Neural progenitor cell (in vitro differentiated cells): ENCODE results near the gene SNTA1. TPM values are rescaled to one million over a fixed set of nuclear protein-coding genes. Genes with fewer than 3 reads are reported as not detected.
"Not testable (repeated sequence)": the region's sequence is repeated elsewhere in the genome, so short reads cannot be mapped to it uniquely, and the experiment has no call there.

Experiments
- DNase-seq: peaks from one replicate; pipeline ENCODE4 v3.0.0-alpha.2; 2016; ENCODE audit warnings: low spot score
- H2AFZ ChIP-seq: fragments of 200-600 bp; sonication (generic); replicated peaks from 2 replicates; pipeline ENCODE4 v1.6.1; 2016; ENCODE audit warnings: antibody characterized with exemption
- H3F3A ChIP-seq: fragments of 200-600 bp; sonication (generic); 2 replicates; pipeline ENCODE4 v1.6.1; 2016; ENCODE audit warnings: antibody characterized with exemption, low read depth
- H3K27ac ChIP-seq: fragments of 200-600 bp; sonication (generic); 2 replicates; pipeline ENCODE4 v1.5.1; 2016; ENCODE audit warnings: mild to moderate bottlenecking
- H3K27me3 ChIP-seq: fragments of 200-600 bp; sonication (generic); 2 replicates; pipeline ENCODE4 v1.6.1; 2016; ENCODE audit warnings: mild to moderate bottlenecking, moderate library complexity
- H3K36me3 ChIP-seq: fragments of 200-600 bp; sonication (generic); 2 replicates; pipeline ENCODE4 v1.5.1; 2016
- H3K4me1 ChIP-seq: fragments of 200-600 bp; sonication (generic); 2 replicates; pipeline ENCODE4 v1.6.1; 2016; ENCODE audit warnings: mixed run types
- H3K4me2 ChIP-seq: fragments of 200-600 bp; sonication (generic); 2 replicates; pipeline ENCODE4 v1.6.1; 2016
- H3K4me3 ChIP-seq: fragments of 200-600 bp; sonication (generic); 2 replicates; pipeline ENCODE4 v1.5.1; 2016
- H3K79me2 ChIP-seq: fragments of 200-600 bp; sonication (generic); 2 replicates; pipeline ENCODE4 v1.6.1; 2016; ENCODE audit warnings: low read depth
- H3K9ac ChIP-seq: fragments of 200-600 bp; sonication (generic); 2 replicates; pipeline ENCODE4 v1.6.1; 2016
- H3K9me3 ChIP-seq: fragments of 200-600 bp; sonication (generic); 2 replicates; pipeline ENCODE4 v1.5.1; 2016; ENCODE audit warnings: low read depth
- H4K20me1 ChIP-seq: fragments of 200-600 bp; sonication (generic); 2 replicates; pipeline ENCODE4 v1.6.1; 2016; ENCODE audit warnings: low read depth
- H3K27ac Mint-ChIP-seq: 3 replicates; pipeline ENCODE4 v1.8.0; 2021; ENCODE audit warnings: mixed read lengths
- H3K27me3 Mint-ChIP-seq: 2 replicates; pipeline ENCODE4 v1.8.0; 2022; ENCODE audit warnings: low read depth, mild to moderate bottlenecking, inconsistent platforms, moderate library complexity, mixed read lengths; ENCODE audit not compliant: insufficient read depth
- H3K36me3 Mint-ChIP-seq: 3 replicates; pipeline ENCODE4 v1.8.0; 2021; ENCODE audit warnings: mixed read lengths
- H3K4me1 Mint-ChIP-seq: 3 replicates; pipeline ENCODE4 v1.8.0; 2021; ENCODE audit warnings: mixed read lengths
- H3K4me3 Mint-ChIP-seq: 3 replicates; pipeline ENCODE4 v1.8.0; 2021; ENCODE audit warnings: mild to moderate bottlenecking, moderate library complexity, mixed read lengths
- H3K9me3 Mint-ChIP-seq: 3 replicates; pipeline ENCODE4 v1.8.0; 2020; ENCODE audit warnings: mixed read lengths
- CTCF ChIP-seq: fragments of 200-600 bp; sonication (generic); IDR thresholded peaks from 2 replicates; pipeline ENCODE4 v1.5.1; 2017; ENCODE audit warnings: antibody characterized with exemption, mild to moderate bottlenecking
- EZH2 ChIP-seq: fragments of 200-600 bp; sonication (generic); IDR thresholded peaks from 2 replicates; pipeline ENCODE4 v1.6.1; 2017; ENCODE audit warnings: antibody characterized with exemption, mild to moderate bottlenecking, moderate library complexity
- EZH2phosphoT487 ChIP-seq: fragments of 200-600 bp; sonication (generic); IDR thresholded peaks from 2 replicates; pipeline ENCODE4 v1.6.1; 2017; ENCODE audit warnings: antibody characterized with exemption
- total RNA-seq: library from RNA; depleted of rRNA; stranded (reverse); fragments of >200 nt; gene quantifications from 2 replicates; pipeline ENCODE4 v1.2.3, GENCODE V29; 2015; ENCODE audit warnings: low replicate concordance

Gene SNTA1
- total RNA-seq, 1 donor from 2014 or later = 6.3 TPM

DNA sequence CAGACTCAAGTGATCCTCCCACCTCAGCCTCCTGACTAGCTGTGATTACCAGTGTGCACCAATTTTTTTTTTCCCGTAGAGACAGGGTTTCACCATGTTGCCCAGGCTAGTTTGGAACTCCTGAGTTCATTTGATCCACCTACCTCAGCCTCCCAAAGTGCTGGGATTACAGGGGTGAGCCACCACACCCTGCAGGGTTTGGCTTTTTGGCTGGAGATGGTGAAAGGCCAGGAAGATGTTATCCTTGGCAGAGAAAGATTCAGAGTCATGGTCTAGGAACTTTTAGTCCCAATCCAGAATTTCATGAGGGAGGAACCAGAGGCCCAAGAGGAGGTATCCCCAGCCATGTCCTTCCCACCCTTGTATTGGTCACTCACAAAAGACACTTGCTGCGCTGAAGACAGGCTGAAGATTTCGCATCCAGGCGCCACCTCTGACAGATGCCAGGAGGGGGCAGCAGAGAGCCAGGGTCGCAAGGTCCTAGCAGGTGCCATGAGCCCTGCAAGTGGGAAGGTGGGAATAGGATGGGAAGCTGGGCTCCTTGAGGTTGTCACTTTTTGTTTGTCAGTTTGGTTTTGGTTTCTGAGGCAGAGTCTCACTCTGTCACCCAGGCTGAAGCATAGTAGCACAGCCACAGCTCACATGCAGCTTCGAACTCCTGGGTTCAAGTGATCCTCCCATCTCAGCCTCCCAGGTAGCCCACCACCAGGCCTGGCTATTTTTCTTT is 13.5 kb upstream of the SNTA1 start:
- H3K27me3 ChIP-seq, H3K4me1 ChIP-seq, H3K27ac Mint-ChIP-seq, H3K4me2 ChIP-seq, H3K4me1 Mint-ChIP-seq, H3K36me3 Mint-ChIP-seq, H3K27me3 Mint-ChIP-seq, H2AFZ ChIP-seq, H3K4me3 ChIP-seq, H3K36me3 ChIP-seq, H3K9ac ChIP-seq, H4K20me1 ChIP-seq, H3K79me2 ChIP-seq, H3K9me3 Mint-ChIP-seq, H3F3A ChIP-seq, H3K4me3 Mint-ChIP-seq, H3K27ac ChIP-seq, H3K9me3 ChIP-seq: not testable (repeated sequence)
- peak; percentile 84 for DNase-seq
- TF ChIP-seq CTCF = peak; percentile 99

DNA sequence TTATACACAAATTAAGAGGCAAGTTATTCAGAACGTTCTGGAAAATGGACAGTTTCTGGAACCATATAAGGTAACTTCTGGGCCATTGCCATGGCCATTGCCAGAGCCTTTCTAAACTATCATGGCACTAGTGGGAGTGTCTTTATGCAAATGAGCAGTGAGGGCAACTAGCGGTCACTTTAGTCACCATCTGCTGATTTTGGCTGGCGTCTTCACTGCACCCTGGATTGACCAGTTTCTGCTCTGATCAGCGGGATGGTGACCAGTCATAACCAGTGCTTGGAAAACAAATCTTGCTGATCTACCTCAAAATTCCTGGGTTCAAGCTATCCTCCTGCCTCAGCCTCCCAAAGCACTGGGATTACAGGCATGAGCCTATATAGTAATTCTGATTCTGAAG is 7.3 kb upstream of the SNTA1 start:
- Histone ChIP-seq H3K9ac (no peak overlapping the region), H3K4me1 (peaks cover 8% of the 10 kb centered on the region), H3K4me2 (no peak overlapping the region), H3K36me3 (no peaks in the 10 kb centered on the region), H3K27me3 (no peaks in the 10 kb centered on the region), H4K20me1 (no peaks in the 10 kb centered on the region), H2AFZ (no peak overlapping the region), H3K9me3 (no peaks in the 10 kb centered on the region), H3K4me3 (no peak overlapping the region), H3K79me2 (no peaks in the 10 kb centered on the region), H3K27ac (no peak overlapping the region), H3F3A (peaks cover 6% of the 10 kb centered on the region)
- peaks cover 2% of the 10 kb centered on the region for H3K9me3 Mint-ChIP-seq
- no peak for DNase-seq
- H3K27me3 Mint-ChIP-seq = peaks cover 5% of the 10 kb centered on the region
- TF ChIP-seq CTCF (no peak), EZH2 (no peak), EZH2phosphoT487 (no peak)
- H3K27ac Mint-ChIP-seq = no peak overlapping the region
- peaks cover 1% of the 10 kb centered on the region for H3K36me3 Mint-ChIP-seq
- peaks cover 9% of the 10 kb centered on the region for H3K4me1 Mint-ChIP-seq
- no peak overlapping the region for H3K4me3 Mint-ChIP-seq

GRCh38 chr20:33445881-33446625 is 2.5 kb upstream of the SNTA1 start:
- Histone ChIP-seq H3K36me3 (no peaks in the 10 kb centered on the region), H3K4me1 (peaks cover 16% of the 10 kb centered on the region), H3K9ac (no peak overlapping the region), H3K4me2 (peak overlapping the region; percentile 6), H3K27ac (no peak overlapping the region), H3K9me3 (no peaks in the 10 kb centered on the region), H2AFZ (no peak overlapping the region), H3K27me3 (peaks cover 26% of the 10 kb centered on the region), H3F3A (peaks cover 27% of the 10 kb centered on the region), H3K4me3 (no peak overlapping the region), H3K79me2 (no peaks in the 10 kb centered on the region), H4K20me1 (peaks cover 5% of the 10 kb centered on the region)
- Mint-ChIP-seq H3K4me3 (no peak overlapping the region), H3K27ac (peak overlapping the region; percentile 73), H3K9me3 (peaks cover 2% of the 10 kb centered on the region), H3K4me1 (peaks cover 30% of the 10 kb centered on the region), H3K27me3 (peaks cover 15% of the 10 kb centered on the region), H3K36me3 (peaks cover 1% of the 10 kb centered on the region)
- TF ChIP-seq EZH2 = no peak
- no peak for TF ChIP-seq CTCF
- TF ChIP-seq EZH2phosphoT487 = no peak
- DNase-seq = no peak
